ENCODE data around the gene CNTN5. TPM values are rescaled to one million over a fixed set of nuclear protein-coding genes. Genes with fewer than 3 reads are reported as not detected.

The CNTN5 gene
- polyA plus RNA-seq, 1 of the 3 experiments (the other 2 are of a cell fraction) = not detected

DNA sequence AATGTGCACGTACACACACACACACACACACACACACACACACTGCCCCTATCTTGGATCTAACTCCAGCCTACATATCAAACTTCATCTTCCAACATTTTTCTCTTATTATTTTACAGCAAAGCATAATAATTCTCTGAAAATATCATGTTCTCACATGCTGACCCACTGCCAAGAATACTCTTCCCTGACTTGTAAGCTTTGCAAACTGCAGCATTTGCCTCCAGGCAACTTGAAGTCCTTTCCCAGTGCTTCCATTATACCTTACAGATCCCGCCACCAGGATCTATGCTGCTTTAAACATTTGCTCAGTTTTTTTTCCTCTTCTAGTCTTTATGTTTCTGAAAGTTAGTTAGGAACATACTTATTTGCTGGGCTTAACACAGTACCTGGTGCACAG lies 1183.0 kb downstream of the CNTN5 start:
- Histone ChIP-seq H3K4me3 (ENCODE audit: low read depth in 2 of 2, low read length in 1 of 2) (no peak overlapping the region), H3K79me2 (ENCODE audit: insufficient read depth) (no peaks in the 10 kb centered on the region), H3K36me3 (replicated peaks in 1 of 2; ENCODE audit: control insufficient read depth in 1 of 2, insufficient read depth in 2 of 2, low read length in 1 of 2) (no peaks in the 10 kb centered on the region), H3K9me2 (no peaks in the 10 kb centered on the region), H3K27ac (ENCODE audit: low read depth in 2 of 2, low read length in 1 of 2) (no peak overlapping the region), H3K4me1 (ENCODE audit: control insufficient read depth in 1 of 2, insufficient read depth in 2 of 2, low read depth in 1 of 2, low read length in 1 of 2) (no peaks in the 10 kb centered on the region), H3K9ac (no peak overlapping the region), H4K20me1 (ENCODE audit: insufficient read depth) (no peaks in the 10 kb centered on the region), H3K4me2 (no peak overlapping the region), H3F3A (replicated peaks; ENCODE audit: insufficient read depth) (peaks cover 3% of the 10 kb centered on the region), H3K9me3 (no peaks in the 10 kb centered on the region), H2AFZ (ENCODE audit: low read depth) (no peak overlapping the region), H3K27me3 (ENCODE audit: insufficient read depth) (no peaks in the 10 kb centered on the region)
- 1% methylated on average over 2 of the region's 2 CpGs for WGBS (ENCODE audit: low lambda C conversion rate)
- DNase-seq = no peak
- CTCF ChIA-PET = no interaction called here
- POLR2A ChIA-PET = no interaction called here
- TF ChIP-seq GATA2 (CRISPR knock-in tag; IDR thresholded peaks at IDR 0.05) = no peak
- TF ChIP-seq, protein P1, sequence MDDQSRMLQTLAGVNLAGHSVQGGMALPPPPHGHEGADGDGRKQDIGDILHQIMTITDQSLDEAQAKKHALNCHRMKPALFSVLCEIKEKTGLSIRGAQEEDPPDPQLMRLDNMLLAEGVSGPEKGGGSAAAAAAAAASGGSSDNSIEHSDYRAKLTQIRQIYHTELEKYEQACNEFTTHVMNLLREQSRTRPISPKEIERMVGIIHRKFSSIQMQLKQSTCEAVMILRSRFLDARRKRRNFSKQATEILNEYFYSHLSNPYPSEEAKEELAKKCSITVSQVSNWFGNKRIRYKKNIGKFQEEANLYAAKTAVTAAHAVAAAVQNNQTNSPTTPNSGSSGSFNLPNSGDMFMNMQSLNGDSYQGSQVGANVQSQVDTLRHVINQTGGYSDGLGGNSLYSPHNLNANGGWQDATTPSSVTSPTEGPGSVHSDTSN (IDR thresholded peaks at IDR 0.05) = no peak
- no peak for TF ChIP-seq NFIC (IDR thresholded peaks at IDR 0.05; ENCODE audit: borderline replicate concordance)
- TF ChIP-seq EP300 (IDR thresholded peaks at IDR 0.05; ENCODE audit: borderline replicate concordance in 1 of 2, low read depth in 1 of 2, low read length in 1 of 2) = no peak
- TF ChIP-seq, protein P2, sequence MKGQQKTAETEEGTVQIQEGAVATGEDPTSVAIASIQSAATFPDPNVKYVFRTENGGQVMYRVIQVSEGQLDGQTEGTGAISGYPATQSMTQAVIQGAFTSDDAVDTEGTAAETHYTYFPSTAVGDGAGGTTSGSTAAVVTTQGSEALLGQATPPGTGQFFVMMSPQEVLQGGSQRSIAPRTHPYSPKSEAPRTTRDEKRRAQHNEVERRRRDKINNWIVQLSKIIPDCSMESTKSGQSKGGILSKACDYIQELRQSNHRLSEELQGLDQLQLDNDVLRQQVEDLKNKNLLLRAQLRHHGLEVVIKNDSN (IDR thresholded peaks at IDR 0.05; ENCODE audit: borderline replicate concordance, low read depth) = no peak
- TF ChIP-seq, protein P3, sequence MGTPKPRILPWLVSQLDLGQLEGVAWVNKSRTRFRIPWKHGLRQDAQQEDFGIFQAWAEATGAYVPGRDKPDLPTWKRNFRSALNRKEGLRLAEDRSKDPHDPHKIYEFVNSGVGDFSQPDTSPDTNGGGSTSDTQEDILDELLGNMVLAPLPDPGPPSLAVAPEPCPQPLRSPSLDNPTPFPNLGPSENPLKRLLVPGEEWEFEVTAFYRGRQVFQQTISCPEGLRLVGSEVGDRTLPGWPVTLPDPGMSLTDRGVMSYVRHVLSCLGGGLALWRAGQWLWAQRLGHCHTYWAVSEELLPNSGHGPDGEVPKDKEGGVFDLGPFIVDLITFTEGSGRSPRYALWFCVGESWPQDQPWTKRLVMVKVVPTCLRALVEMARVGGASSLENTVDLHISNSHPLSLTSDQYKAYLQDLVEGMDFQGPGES (IDR thresholded peaks at IDR 0.05; ENCODE audit: low read depth, low read length) = no peak
- no peak for TF ChIP-seq CHD2 (IDR thresholded peaks at IDR 0.05; ENCODE audit: low read length, partially characterized antibody)
- no peak for TF ChIP-seq TAF1 (IDR thresholded peaks at IDR 0.05; ENCODE audit: borderline replicate concordance, low read depth, low read length)
- no peak for TF ChIP-seq GABPA (IDR thresholded peaks at IDR 0.05; ENCODE audit: low read depth)
- TF ChIP-seq NRF1 (IDR thresholded peaks at IDR 0.05; ENCODE audit: low read depth, low read length) = no peak
- TF ChIP-seq FOXJ3 (CRISPR knock-in tag; IDR thresholded peaks at IDR 0.05) = no peak
- no peak for TF ChIP-seq FOSL2 (IDR thresholded peaks at IDR 0.05; ENCODE audit: borderline replicate concordance, low read depth)
- TF ChIP-seq SIN3A (IDR thresholded peaks at IDR 0.05; ENCODE audit: borderline replicate concordance, low read depth, low read length) = no peak

DNA sequence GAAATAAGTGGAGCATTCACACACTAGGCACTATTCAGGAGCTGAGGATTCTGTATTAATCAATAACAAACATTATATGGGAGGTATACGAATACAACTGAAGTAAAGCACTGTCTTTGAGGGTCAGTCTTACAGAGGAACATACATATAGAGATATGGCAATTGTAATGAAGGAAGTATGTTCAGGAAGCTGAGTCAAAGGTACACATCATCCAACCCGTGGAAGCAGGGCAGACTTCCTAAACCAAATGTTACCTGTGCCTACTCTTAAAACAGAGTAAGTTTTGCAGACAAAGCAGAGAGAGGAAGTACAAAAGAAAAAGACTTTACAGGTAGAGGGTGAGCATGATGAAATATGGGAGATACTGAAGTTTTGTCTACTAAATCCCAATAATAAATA lies 1185.2 kb downstream of the CNTN5 start:
- no peaks in the 10 kb centered on the region for H3K9me3 ChIP-seq
- ChIA-PET CTCF (no interaction called here), POLR2A (no interaction called here)
- H2AFZ ChIP-seq (ENCODE audit: low read depth) = no peak overlapping the region
- no peaks in the 10 kb centered on the region for H3K36me3 ChIP-seq (replicated peaks in 1 of 2; ENCODE audit: control insufficient read depth in 1 of 2, insufficient read depth in 2 of 2, low read length in 1 of 2)
- no peak for TF ChIP-seq GATA2 (CRISPR knock-in tag; IDR thresholded peaks at IDR 0.05)
- no peak for TF ChIP-seq TCF12 (IDR thresholded peaks at IDR 0.05)
- H4K20me1 ChIP-seq (ENCODE audit: insufficient read depth) = no peaks in the 10 kb centered on the region
- DNase-seq = no peak
- WGBS (ENCODE audit: low lambda C conversion rate) = 0% methylated on average over 2 of the region's 2 CpGs
- H3K27me3 ChIP-seq (ENCODE audit: insufficient read depth) = no peaks in the 10 kb centered on the region
- no peaks in the 10 kb centered on the region for H3K4me1 ChIP-seq (ENCODE audit: control insufficient read depth in 1 of 2, insufficient read depth in 2 of 2, low read depth in 1 of 2, low read length in 1 of 2)
- H3K4me2 ChIP-seq = no peak overlapping the region
- peaks cover 3% of the 10 kb centered on the region for H3F3A ChIP-seq (replicated peaks; ENCODE audit: insufficient read depth)
- H3K9ac ChIP-seq = no peak overlapping the region
- H3K9me2 ChIP-seq = no peaks in the 10 kb centered on the region
- H3K4me3 ChIP-seq (ENCODE audit: low read depth in 2 of 2, low read length in 1 of 2) = no peak overlapping the region
- H3K27ac ChIP-seq (ENCODE audit: low read depth in 2 of 2, low read length in 1 of 2) = no peak overlapping the region
- H3K79me2 ChIP-seq (ENCODE audit: insufficient read depth) = no peaks in the 10 kb centered on the region

Measured in SK-N-SH (cell line).